Measurements from ENCODE around the gene DOCK4.

Gene DOCK4

DNA sequence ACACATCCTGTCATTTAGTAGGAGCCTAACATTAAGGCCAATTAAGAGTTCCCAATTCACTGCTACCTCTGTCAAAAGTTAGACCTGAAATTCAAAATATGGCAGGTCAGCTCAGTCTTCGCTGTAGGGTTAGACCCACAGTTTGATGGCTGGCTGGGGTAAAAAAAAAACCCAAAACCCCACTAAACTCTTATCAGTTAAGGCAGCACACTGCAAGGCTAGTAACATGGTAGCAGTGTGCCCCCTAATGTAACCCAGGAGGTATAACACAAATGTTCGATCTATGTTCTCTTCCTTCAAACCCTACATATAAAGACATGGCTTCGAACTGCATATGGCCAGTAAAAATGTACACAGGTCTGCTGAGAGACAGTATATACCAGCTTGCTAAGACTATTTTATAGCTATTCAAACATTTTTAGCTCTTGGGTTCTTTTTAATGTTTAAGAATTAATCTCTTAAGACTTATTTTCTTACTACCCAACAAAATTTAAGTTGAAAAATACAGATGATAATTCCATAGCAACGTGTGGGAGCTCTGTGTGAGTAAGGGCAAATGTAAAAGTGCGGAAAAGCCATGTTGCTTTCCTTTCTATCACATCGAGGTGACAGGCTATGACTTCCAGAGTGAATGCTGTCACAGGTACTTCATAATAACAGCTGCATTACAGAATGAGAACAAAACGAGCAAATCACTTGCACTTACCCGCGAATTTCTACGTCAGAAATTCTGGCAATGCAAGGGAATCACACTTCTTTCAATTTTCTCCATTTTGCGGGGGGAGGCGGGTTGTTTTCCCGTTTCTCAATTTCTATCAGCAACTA, 475.5 kb downstream of the DOCK4 start:
- DNase-seq (ENCODE audit: low spot score) = no peak

DNA sequence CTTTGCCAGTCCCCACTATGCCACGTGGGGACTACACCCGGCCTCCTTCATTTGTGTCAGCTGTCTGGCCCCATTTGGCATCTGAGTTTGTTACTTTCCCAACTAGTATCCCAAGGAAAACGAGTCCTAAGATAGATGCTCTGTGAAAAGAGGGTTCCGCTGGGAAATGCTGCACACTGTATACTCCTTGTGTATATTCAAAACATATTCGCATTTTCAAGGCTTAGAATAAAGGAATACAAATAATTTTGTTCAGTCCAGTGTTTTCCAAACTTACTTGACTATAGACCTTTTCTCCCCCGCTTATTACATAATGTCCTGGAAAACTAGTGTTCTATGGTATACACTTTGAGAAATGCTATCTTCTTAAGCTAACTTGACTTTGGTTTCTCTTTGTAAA, 476.1 kb downstream of the DOCK4 start:
- no peak for DNase-seq (ENCODE audit: low spot score)

DNA sequence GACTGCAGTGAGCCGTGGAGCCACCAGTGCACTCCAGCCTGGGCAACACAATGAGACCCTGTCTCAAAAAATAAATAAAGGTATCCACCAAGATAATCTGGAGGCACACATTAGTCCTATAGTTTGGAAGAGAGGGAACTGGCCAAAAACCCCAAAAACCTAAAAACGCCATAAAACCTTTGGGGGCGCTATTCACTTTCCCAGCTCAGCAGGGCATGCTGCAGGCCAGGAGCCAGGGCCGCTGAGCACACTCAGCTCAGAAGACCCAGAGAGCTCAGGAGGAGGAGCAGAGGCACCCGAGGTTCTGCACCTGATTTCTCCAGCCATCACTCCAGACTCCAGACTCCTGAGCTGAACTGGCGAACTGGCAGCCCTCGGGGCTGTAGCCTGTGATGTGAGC, 476.7 kb downstream of the DOCK4 start:
- no peak for DNase-seq (ENCODE audit: low spot score)

DNA sequence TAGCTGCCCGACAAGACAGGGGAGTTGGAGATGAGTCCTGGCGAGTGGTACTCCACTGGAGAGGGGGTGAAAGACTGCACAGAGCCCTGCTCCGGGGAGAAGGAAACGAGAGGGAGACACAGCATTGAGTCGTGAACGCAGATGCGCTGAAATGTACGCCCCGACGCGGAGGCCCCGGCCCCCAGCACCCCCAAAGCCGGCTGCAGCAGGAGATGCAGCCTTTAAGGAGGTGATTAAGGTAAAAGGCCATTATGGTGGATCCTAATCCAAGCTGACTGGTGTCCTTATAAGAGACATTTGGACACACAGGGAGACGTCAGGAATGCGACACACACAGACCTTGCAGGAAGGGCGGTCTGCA, 477.6 kb downstream of the DOCK4 start:
- DNase-seq (ENCODE audit: low spot score) = no peak

DNA sequence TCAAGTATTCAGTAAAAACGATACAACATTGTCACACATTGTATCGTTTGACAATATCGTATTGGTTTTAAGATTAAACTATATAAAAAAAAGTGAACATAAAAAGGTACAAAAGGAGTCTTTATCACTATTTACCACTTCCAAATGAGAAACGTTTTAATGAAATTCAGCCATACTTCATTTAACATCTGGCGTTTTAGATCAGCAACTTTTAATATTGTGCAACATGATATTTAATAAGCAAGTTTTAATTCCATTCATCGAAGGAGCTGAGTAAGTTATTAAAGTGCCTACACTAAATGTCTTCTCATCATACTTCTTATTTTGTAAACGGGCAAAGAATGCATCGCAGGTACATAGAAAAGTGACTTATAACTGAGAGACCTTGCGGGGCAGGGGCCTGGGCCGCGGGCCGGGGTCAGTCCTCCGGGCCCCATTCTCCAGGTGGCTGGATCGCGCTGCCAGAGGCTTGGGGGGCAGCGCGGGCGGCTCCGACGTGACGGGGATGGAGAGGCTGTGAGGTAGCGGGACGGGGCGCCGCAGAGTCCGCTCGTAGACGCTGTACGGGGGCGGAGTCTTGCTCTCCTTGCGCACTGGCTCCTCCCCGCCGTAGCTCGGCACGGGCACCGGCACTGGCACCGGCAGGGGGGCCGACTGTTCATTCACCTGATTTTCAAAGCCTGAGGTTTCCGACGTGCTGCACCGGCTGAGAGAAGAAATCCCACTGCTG, 478.1 kb downstream of the DOCK4 start:
- no peak for DNase-seq (ENCODE audit: low spot score)

DNA sequence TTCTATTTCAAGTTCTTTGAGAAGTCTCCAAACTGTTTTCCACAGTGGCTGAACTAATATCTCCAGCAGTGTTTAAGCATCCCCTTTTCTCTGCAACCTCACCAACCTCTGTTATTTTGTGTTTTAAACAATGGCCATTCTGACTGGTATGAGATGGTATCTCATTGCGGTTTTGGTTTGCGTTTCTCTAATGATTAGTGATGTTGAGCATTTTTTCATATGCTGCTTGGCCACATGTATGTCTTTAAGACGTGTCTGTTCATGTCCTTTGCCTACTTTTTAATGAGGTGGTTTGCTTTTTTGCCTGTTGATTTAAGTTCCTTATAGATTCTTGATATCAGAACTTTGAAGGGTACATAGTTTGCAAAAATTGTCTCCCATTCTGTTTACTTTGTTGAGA, 487.3 kb downstream of the DOCK4 start:
- no peak for DNase-seq (ENCODE audit: low spot score)

DNA sequence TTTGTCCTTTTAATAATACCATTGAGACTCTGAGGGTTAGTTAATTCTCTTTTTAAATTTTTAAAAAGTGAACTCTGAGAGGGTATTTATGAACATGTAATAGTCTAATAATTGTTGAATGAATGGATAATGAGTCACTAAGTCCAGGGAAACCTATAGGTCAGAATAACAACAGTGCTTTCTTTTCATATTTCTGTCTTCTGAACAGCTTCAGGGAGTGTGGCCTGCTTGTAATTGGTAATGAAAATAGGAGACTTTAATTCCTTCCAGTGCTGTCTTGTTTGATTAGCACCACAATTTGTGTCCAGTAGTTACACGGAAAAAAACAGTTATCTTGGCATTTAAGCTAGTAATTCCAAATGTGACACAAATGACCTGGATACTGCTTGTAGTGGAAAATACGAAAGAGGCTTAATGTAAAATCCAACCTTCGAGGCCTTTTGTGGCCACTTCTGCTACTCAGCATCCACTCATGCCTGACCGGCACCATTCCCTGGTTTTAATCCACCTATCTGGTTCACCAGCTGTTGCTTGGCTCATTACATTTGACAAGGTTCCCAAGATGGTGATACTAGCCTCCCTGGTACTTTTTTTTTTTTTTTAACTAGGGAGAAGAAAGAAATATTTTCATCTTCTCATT, 494.7 kb downstream of the DOCK4 start:
- no peak for DNase-seq (ENCODE audit: low spot score)

DNA sequence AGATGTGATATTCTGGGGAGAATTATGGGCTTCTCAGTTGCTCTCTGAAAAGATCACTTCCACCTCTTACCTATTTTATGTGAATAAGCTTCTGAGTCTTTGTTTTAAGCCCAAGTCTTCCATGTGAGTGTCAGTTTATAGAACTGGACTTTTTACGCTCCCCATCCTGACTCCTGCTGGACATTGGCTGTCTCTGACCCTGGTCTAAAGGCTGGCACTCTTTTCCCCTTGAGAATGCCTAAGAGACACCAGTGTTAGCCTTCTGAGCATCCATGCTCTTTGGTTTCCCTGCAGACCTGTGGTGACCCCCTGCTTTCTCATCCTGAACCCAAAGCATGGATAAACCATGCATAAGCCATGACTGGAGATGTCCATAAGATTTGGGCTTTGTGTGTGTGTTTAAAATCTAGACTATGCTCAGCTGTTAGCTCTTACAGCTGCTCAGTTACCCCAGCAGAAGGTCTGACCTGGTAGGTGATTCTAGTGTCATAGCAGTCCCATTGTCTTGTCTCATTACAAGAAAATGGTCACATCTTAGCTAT, 495.3 kb downstream of the DOCK4 start:
- no peak for DNase-seq (ENCODE audit: low spot score)

DNA sequence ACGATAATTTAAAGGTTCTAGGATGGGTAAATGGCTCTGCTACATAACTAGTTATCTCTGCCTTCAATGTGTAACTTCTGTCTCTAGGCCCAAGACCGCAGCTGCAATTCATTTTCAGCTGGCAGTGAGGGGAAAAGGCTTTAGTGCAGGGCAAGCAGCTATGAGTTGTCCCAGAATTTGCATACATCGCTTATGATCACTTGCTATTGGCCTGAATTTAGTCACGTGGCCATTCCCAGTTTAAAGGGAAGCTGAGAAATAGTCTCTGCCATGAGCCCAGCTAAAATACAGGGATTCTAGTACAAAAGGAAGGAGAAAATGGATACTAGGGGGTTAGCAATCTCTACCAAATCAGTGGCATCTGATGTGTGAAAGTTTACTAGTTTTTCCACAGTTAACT, 498.1 kb downstream of the DOCK4 start:
- DNase-seq (ENCODE audit: low spot score) = no peak

DNA sequence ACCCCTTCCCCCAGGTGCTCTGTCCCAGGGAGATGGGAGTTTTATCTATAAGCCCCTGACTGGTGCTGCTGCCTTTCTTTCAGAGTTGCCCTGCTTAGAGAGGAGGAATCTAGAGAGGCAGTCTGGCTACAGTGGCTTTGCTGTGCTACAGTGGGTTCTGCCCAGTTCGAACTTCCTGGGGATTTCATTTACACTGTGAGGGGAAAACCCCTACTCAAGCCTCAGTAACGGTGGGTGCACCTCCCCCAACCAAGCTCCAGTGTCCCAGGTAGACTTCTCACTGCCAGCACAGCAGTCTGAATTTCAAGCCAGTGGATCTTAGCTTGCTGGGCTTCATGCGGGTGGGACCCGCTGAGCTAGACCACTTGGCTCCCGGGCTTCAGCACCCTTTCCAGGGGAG, 500.4 kb downstream of the DOCK4 start:
- no peak for DNase-seq (ENCODE audit: low spot score)

DNA sequence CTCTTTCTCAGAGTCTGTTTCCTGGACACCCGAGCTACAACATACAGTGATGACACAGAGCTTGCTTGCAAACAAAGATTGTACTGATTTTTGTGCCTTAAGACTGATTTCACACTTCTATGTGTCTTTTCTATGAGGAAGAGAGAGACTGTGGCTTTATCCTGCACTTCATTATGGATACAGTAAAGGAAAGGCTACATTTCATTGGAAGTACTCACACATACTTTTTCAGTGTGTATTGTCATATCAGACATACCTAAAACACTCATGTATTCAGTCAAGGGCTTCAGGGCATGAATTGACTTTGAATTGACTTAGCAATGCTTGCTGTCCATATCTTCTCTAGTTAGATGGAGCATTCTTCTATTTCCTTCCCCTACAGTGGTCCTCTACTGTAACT, 508.4 kb downstream of the DOCK4 start:
- DNase-seq (ENCODE audit: low spot score) = no peak

DNA sequence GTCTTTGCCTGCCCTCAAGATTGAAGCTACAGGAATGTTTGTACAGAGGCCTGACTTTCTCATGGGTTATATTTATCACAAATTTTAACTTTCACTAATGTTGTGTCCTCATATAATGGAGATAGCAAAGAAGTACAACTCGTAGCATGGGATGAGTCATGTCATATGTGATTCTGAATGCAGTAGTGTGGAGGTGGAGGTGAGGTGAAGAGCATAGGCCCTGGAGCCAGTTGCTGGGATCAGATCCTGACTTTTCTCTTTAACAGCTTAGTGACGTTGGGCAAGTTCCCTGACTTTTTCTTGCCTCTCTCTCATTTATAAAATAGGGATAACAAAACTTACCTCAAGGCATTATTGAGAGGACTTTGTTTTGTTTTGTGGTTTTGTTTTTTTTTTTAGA, 511.8 kb downstream of the DOCK4 start:
- no peak for DNase-seq (ENCODE audit: low spot score)

DNA sequence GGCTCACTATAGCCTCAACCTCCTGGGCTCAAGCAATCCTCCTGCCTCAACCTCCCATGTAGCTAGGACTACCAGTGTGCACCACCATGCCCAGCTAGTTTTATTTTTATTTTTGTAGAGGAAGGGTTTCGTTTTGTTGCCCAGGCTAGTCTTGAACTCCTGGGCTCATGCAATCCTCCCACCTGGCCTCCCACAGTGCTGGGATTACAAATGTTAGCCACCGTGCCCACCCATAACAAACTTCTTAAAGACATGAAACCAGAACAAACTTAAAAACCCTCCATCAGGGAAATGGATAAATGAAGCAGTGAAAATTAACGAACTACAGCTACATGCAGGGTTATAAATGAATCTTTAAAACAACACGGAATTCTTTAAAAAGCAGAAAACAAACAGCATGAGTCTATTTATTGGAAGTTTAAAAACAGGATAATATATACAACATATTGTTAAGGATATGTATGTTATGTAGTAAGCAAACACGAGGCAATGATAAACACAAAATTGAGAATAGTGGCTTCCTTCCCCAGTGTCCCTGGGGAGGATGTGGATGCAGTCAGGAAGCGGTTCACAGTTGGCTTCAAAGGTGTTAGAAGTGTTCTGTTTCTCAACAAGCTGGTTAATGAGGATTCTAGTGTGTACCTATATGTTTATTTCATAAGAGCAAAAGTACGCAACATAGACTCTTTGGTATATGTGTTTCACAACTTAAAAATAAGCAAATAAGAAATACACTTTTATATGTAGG, 515.7 kb downstream of the DOCK4 start:
- DNase-seq (ENCODE audit: low spot score) = no peak

DNA sequence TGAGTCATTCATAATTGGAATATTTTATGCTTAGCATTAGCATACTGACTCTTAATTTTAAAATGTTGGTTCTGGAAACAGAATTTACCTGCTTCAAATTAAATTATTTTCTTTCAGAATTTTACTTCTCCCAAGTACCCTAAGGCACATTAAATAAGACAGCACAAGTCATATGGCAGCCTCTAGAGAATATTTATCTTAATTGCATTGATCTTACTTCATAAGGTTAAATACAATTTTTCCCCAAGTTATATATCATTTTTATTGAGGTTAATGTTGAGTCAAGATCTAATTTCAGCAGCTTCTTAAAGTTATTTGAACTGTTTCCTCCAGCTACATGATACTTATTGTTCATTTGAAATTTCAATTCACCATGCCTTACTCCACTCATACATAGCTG, 520.9 kb downstream of the DOCK4 start:
- DNase-seq (ENCODE audit: low spot score) = no peak

DNA sequence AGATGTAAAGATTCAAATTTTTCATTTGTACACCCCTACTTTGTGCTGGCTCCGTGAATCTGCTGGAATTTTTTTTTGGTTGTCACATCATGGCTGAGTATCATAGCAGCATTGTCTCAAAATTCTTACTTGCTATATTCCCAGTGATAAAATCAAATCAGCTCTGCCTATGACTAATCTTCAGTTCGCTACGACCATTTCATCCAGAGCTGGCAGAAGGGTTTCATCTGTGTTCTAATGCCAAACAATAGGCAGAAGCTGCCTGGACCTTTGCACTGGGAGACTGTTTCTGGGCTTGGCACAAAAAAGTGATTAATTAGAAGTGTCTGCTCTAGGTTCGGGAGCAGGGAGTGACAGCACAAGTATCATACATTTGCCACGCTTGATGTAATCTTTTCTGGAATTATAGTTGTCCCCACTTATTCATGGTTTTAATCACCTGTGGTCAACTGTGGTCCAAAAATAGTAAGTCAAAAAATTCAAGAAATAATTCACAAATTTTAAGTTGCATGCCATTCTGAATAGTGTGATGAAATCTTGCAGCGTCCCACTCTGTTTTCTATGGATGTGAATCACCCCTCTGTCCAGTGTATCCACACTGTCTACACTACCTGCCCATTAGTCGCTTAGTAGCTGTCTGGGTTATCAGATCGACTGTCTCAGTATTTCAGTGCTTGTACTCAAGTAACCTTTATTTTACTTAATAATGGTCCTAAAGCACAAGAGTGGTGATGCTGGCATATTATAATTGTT, 523.4 kb downstream of the DOCK4 start:
- no peak for DNase-seq (ENCODE audit: low spot score)

DNA sequence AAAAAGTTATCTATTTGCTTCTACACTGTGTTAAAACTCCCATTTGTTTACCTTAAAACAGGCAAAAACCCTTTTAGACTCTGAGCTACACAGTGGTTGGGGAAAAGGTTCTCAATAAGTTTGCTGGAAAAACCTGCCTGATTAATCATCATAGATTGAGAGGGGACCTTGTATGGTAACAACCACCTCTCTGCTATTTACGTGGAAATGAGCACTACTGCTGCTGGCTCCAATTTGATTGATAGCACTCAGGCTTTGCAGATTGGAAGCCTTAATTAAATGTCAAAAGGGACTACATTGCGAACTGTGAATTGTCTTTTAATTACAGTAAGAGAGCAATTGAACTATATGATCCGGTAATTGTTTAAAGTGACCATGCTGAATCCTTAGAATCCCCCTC, 525.0 kb downstream of the DOCK4 start:
- no peak for DNase-seq (ENCODE audit: low spot score)

DNA sequence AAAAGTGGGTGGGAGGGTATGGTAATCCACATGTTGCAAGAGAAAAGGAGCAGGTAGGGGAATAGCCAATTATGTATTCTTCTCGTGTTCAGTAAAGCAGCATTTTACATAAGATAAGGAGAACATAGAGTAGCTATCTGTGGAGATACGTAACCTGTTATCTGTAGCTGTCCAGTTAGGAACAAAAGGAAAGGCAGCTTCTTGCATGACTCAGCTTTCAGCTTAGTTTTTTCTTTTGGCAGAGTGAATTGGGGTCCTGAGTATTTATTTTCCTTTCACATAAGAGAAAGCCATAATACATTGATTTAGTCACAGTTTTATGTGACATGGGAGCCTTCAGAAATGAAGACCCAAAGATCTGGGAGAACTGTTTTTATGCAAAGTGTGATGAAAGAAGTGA, 527.2 kb downstream of the DOCK4 start:
- DNase-seq (ENCODE audit: low spot score) = no peak

DNA sequence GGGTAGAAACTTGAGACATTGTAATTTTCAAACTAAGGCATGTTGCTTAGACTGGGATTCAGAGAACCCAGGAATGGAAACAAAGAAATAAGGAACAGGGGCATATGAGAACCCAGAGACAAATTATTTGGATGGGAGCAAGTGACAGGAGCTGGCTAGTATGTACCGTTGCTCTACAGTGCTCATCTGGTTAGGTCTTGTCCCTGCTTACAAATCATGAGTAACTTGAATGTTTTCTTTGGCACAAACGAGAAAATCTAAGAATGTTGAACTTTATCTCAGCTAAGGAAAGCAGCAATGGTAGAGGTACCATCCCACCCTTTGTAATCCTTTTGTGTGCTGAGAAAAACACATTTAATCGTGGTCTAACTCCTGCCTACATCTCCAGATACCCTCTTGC, 527.9 kb downstream of the DOCK4 start:
- DNase-seq (ENCODE audit: low spot score) = no peak

DNA sequence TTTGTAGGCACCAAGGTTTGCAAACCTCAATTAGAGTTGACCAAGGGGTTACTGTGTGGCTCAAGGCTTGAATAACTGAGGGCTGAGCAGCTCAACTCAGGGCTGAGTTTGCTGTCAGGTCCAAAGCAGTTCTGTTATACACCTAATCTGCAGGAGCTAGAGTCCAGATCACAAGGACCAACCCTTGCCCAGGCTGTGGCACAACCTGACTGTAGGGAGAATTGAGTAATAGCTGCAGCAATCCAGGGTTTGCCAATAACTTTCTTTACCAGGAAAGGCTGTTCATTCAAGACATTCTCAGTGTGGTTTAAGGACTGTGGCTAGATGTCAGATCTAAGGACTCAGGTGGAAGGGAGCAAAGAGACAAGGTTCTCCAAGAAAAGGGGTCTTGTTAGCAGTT, 528.4 kb downstream of the DOCK4 start:
- no peak for DNase-seq (ENCODE audit: low spot score)

DNA sequence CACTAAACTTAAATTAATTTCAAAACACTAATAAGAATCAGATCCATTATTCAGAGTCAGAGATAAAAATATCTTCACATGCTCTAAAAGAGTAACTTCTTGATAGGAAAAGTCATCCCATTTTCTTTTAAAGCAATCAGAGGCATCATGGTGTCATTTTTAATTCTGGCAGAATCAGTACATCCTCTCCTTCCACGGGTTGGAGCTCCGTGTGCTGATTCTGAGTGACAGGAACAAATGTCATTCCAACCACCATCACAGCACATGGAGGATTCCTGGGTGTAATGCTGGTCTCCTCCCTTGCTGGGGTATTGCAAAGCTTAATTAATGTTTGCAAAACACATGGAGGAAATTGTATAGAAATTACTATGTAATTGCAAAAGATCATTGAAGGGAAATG, 529.4 kb downstream of the DOCK4 start:
- DNase-seq (ENCODE audit: low spot score) = no peak
